K562 (cell line): ENCODE results near the gene MAP4K4. TPM values are rescaled to one million over a fixed set of nuclear protein-coding genes. Genes with fewer than 3 reads are reported as not detected.

Experiments
- ATAC-seq: fragments of 200-7000 bp; cut with Tn5 transposase; 3 replicates; pipeline ENCODE4 v1.9.1; 2020; ENCODE audit warnings: moderate library complexity
- BruUV-seq: library from RNA; stranded (reverse); fragments of 400-500 nt; replicated peaks from 2 replicates; lab custom pipeline; 2021; lab: Mats Ljungman, UMichigan
- CTCF ChIA-PET: fragments of 300-600 bp; formaldehyde crosslinking; extraction: SDS; loops from one replicate; lab custom pipeline; 2021; ENCODE audit warnings: low intra/inter-chr PET ratio; lab: Yijun Ruan, JAX
- POLR2A ChIA-PET: fragments of 300-600, 350-650 bp; sonication (Branson Sonifier 250); formaldehyde crosslinking; extraction: SDS; loops from one replicate; lab custom pipeline; 2021; ENCODE audit warnings: antibody characterized with exemption, inconsistent platforms; lab: Yijun Ruan, JAX
- DNase-seq, 4 experiments: peaks; one replicate each; pipeline versions ENCODE4 v3.0.0 to v3.0.0-alpha.2; 2011 to 2018; ENCODE audit warnings: low spot score in 3 of 4, mixed read lengths in 3 of 4; ENCODE audit errors: extremely low read depth in 1 of 4
- FAIRE-seq: peaks from 2 replicates; lab custom pipeline; 2011; peaks lifted over from hg19 to GRCh38; lab: Jason Lieb, UNC
- H2AFZ ChIP-seq: 2 replicates; pipeline ENCODE4 v1.6.0; 2011; ENCODE audit warnings: low read depth, low read length, control low read depth, inconsistent platforms
- H3K27ac ChIP-seq: fragments of 200-600 bp; 3 replicates; pipeline ENCODE4 v1.8.0; 2011; ENCODE audit warnings: low read depth, mild to moderate bottlenecking, control low read depth, inconsistent platforms, low read length, moderate library complexity, mixed read lengths; ENCODE audit errors: extremely low read depth
- H3K27me3 ChIP-seq, 2 experiments: fragments of 300-600 bp in 1 of 2; 2 replicates in 1 of 2; 3 replicates in 1 of 2; pipeline versions ENCODE4 v1.6.0 to v1.8.0; 2011; ENCODE audit warnings: inconsistent platforms in 2 of 2, low read length in 2 of 2, mild to moderate bottlenecking in 1 of 2, mixed read lengths in 1 of 2, moderate library complexity in 1 of 2; ENCODE audit not compliant: control insufficient read depth in 2 of 2, insufficient read depth in 2 of 2
- H3K36me3 ChIP-seq: fragments of 300-600 bp; 3 replicates; pipeline ENCODE4 v1.8.0; 2011; ENCODE audit warnings: mild to moderate bottlenecking, low read length, inconsistent platforms; ENCODE audit not compliant: control insufficient read depth, insufficient read depth
- H3K4me1 ChIP-seq, 2 experiments: fragments of 200-600 bp in 1 of 2; replicated peaks in 1 of 2; 2 replicates in 1 of 2; 3 replicates in 1 of 2; pipeline versions ENCODE4 v1.5.1 to v1.8.0; 2011; ENCODE audit warnings: inconsistent platforms in 2 of 2, low read length in 2 of 2, mild to moderate bottlenecking in 1 of 2, mixed read lengths in 1 of 2, moderate library complexity in 1 of 2; ENCODE audit not compliant: control insufficient read depth in 2 of 2, insufficient read depth in 2 of 2
- H3K4me2 ChIP-seq: 2 replicates; pipeline ENCODE4 v1.6.1; 2011; ENCODE audit warnings: low read length, control low read depth, inconsistent platforms, mixed read lengths; ENCODE audit not compliant: insufficient read depth
- H3K4me3 ChIP-seq: fragments of 200-600 bp; sonication (generic), shearing (Covaris generic); 2 replicates; pipeline ENCODE4 v1.5.1; 2016; ENCODE audit warnings: control low read depth, inconsistent platforms
- H3K79me2 ChIP-seq: fragments of 200-600 bp; 3 replicates; pipeline ENCODE4 v1.8.0; 2011; ENCODE audit warnings: low read length, inconsistent platforms; ENCODE audit not compliant: control insufficient read depth, insufficient read depth
- H3K9ac ChIP-seq, 2 experiments: 2 replicates each; pipeline versions ENCODE4 v1.6.0 to v1.6.1; 2011; ENCODE audit warnings: low read depth in 2 of 2, low read length in 2 of 2, control low read depth in 1 of 2, inconsistent platforms in 1 of 2, mild to moderate bottlenecking in 1 of 2, mixed read lengths in 1 of 2; ENCODE audit not compliant: insufficient read depth in 1 of 2
- H3K9me1 ChIP-seq: one replicate; pipeline ENCODE4 v1.6.0; 2011; ENCODE audit warnings: inconsistent platforms, mild to moderate bottlenecking, low read length, moderate library complexity; ENCODE audit not compliant: control insufficient read depth, insufficient read depth
- H3K9me3 ChIP-seq: replicated peaks from 2 replicates; pipeline ENCODE4 v1.5.1; 2011; ENCODE audit warnings: low read depth, low read length, inconsistent platforms; ENCODE audit not compliant: control insufficient read depth, insufficient read depth
- H4K20me1 ChIP-seq: replicated peaks from 2 replicates; pipeline ENCODE4 v1.6.1; 2011; ENCODE audit warnings: low read length, inconsistent platforms, mixed read lengths; ENCODE audit not compliant: control insufficient read depth, insufficient read depth
- ARID1B ChIP-seq: fragments of 450-650 bp; IDR thresholded peaks from 2 replicates; pipeline ENCODE4 v1.6.1; 2016; ENCODE audit warnings: antibody characterized with exemption, mild to moderate bottlenecking, inconsistent platforms
- ATF3 ChIP-seq, 2 experiments: fragments of 450-650 bp in 1 of 2; sonication (generic) in 1 of 2; formaldehyde crosslinking in 1 of 2; IDR thresholded peaks in 1 of 2; conservative IDR thresholded peaks in 1 of 2; 2 replicates each; pipeline versions ENCODE4 v1.6.1 to v1.8.1; 2016 to 2023; ENCODE audit warnings: mild to moderate bottlenecking in 2 of 2, moderate library complexity in 2 of 2, inconsistent platforms in 1 of 2, missing genetic modification reagents in 1 of 2
- FOSL1 ChIP-seq: fragments of 200-800 bp; sonication (Bioruptor generic); conservative IDR thresholded peaks from 2 replicates; pipeline ENCODE4 v1.6.1; 2016; ENCODE audit warnings: missing genetic modification characterization, missing compliant biosample characterization
- HNRNPK ChIP-seq: fragments of 200-400 bp; formaldehyde crosslinking; IDR thresholded peaks from one replicate; pipeline ENCODE4 v1.6.1; 2018; ENCODE audit warnings: mild to moderate bottlenecking, low read depth, low read length; ENCODE audit not compliant: poor library complexity, severe bottlenecking
- JUND ChIP-seq, 2 experiments: IDR thresholded peaks; 2 replicates in 1 of 2; 3 replicates in 1 of 2; pipeline ENCODE4 v1.6.1; 2011; ENCODE audit warnings: borderline replicate concordance in 2 of 2, low read depth in 2 of 2, low read length in 2 of 2, improper control_type of control experiment in 1 of 2, missing biosample characterization in 1 of 2, missing genetic modification characterization in 1 of 2, missing genetic modification reagents in 1 of 2
- PCBP1 ChIP-seq: fragments of 200-400 bp; formaldehyde crosslinking; IDR thresholded peaks from 2 replicates; pipeline ENCODE4 v1.6.1; 2018; ENCODE audit warnings: mild to moderate bottlenecking, low read depth, low read length; ENCODE audit not compliant: poor library complexity, severe bottlenecking
- SMARCA4 ChIP-seq: fragments of 450-650 bp; IDR thresholded peaks from 2 replicates; pipeline ENCODE4 v1.6.1; 2016
- SMARCE1 ChIP-seq: fragments of 450-650 bp; IDR thresholded peaks from 2 replicates; pipeline ENCODE4 v1.7.1; 2016; ENCODE audit warnings: mild to moderate bottlenecking
- TFAP4 ChIP-seq: sonication (generic); formaldehyde crosslinking; IDR thresholded peaks from 2 replicates; pipeline ENCODE4 v1.8.0; 2022; ENCODE audit warnings: missing genetic modification reagents, mild to moderate bottlenecking, moderate library complexity, borderline replicate concordance
- ZBTB49 ChIP-seq: sonication (generic); formaldehyde crosslinking; IDR thresholded peaks from 2 replicates; pipeline ENCODE4 v1.8.0; 2022; ENCODE audit warnings: missing genetic modification reagents, mild to moderate bottlenecking, borderline replicate concordance
- ZNF699 ChIP-seq: fragments of 250-450 bp; sonication (Bioruptor Pico); IDR thresholded peaks from 2 replicates; pipeline ENCODE4 v1.8.0; 2021; ENCODE audit warnings: mild to moderate bottlenecking, moderate library complexity; ENCODE audit not compliant: insufficient replicate concordance
- ZZZ3 ChIP-seq: fragments of 450-650 bp; IDR thresholded peaks from 2 replicates; pipeline ENCODE4 v1.6.1; 2016; ENCODE audit warnings: antibody characterized with exemption, mild to moderate bottlenecking, moderate library complexity
- WGBS: fragments of 100-300 bp; shearing (Covaris generic); methylation state at CpG from one replicate; pipeline ENCODE4 v1.1.6; 2016; ENCODE audit warnings: low coverage, mixed read lengths; ENCODE audit not compliant: insufficient coverage; ENCODE audit errors: missing lambda C conversion rate; 5-methylcytosine and 5-hydroxymethylcytosine counted together
- in situ Hi-C: fragments of 300-500 bp; cut with MboI; formaldehyde crosslinking; loops from 4 replicates; pipeline ENCODE4 v1.15.0; 2018; ENCODE audit warnings: inconsistent platforms, mixed read lengths
- intact Hi-C: fragments of 100-400 bp; cut with micrococcal nuclease; formaldehyde crosslinking; loops from 2 replicates; pipeline ENCODE4 v1.14.2; 2022
- polyA plus RNA-seq, 8 experiments: library from polyadenylated mRNA; depleted of rRNA in 4 of 8; stranded (reverse) in 5 of 8; unstranded in 3 of 8; fragments of >200 nt; fragmentation: Nextera tagmentation in 2 of 8; fragmentation: Illumina TruSeq in 1 of 8; extraction: Ambion mirVana in 2 of 8; extraction: Trizol in 1 of 8; gene quantifications; 2 replicates each; pipeline versions ENCODE4 v1.2.1 to v1.2.3, GENCODE V29; 2011 to 2014; ENCODE audit warnings: inconsistent platforms in 1 of 8, missing spikeins in 1 of 8
- total RNA-seq, 7 experiments: library from RNA; depleted of rRNA in 6 of 7; stranded (reverse); fragments of >200 nt in 6 of 7; fragmentation: Illumina TruSeq in 2 of 7; extraction: Trizol in 2 of 7; gene quantifications; 2 replicates each; pipeline versions ENCODE4 v1.2.1 to v1.2.3, GENCODE V29; 2011 to 2021; ENCODE audit warnings: low replicate concordance in 1 of 7

The MAP4K4 gene
- total and polyA plus RNA-seq, 9 of the 15 experiments (the other 6 are each of a cell fraction or from before 2014, with no cell fraction given): 7.6 to 76.4 (median 50.6) TPM

- H3K9ac ChIP-seq: no peak overlapping the region
- peak; percentile 75 for FAIRE-seq
- peak; percentile 17; the same call in 1 of the 2 replicates for TF ChIP-seq ARID1B
- TF ChIP-seq HNRNPK: peak; percentile 73
- TF ChIP-seq ZNF699 (CRISPR knock-in tag): no peak
- TF ChIP-seq ATF3 (IDR thresholded peaks at IDR 0.05): 0 out of 2 replicates have a peak, but pooled peaks have one; percentile 18
- no peak for TF ChIP-seq ATF3 (CRISPR knock-in tag; conservative IDR thresholded peaks at IDR 0.05)
- TF ChIP-seq SMARCE1: 0 out of 2 replicates have a peak, but pooled peaks have one; percentile 16
- peak; percentile 53; the same call in 1 of the 2 replicates for TF ChIP-seq JUND (IDR thresholded peaks at IDR 0.05; ENCODE audit: borderline replicate concordance, low read depth, low read length)
- TF ChIP-seq JUND (tag; IDR thresholded peaks at IDR 0.05; ENCODE audit: borderline replicate concordance, low read depth, low read length): peak; percentile 30; the same call in 1 of the 3 replicates
- no peak for TF ChIP-seq TFAP4
- TF ChIP-seq ZZZ3: no peak
- TF ChIP-seq SMARCA4: peak; percentile 52; the same call in 1 of the 2 replicates
- peak; percentile 65 for TF ChIP-seq PCBP1
- TF ChIP-seq ZBTB49 (CRISPR knock-in tag): no peak
- TF ChIP-seq FOSL1 (tag): peak; percentile 52
- H3K36me3 ChIP-seq: no peaks in the 10 kb centered on the region
- H3K4me1 ChIP-seq: peaks cover 13 to 15% of the 10 kb centered on the region in 2 experiments; a peak in 4 of 5 replicates
- no TSS peak for BruUV-seq
- peaks cover 64% of the 10 kb centered on the region for H3K79me2 ChIP-seq
- 14% methylated on average over 1 of the region's 2 CpGs for WGBS
- no peak overlapping the region for H2AFZ ChIP-seq
- intact Hi-C loops (no loop called here), in situ Hi-C loops (no loop called here)
- ChIA-PET CTCF (no interaction called here), POLR2A (no interaction called here)
- H3K4me2 ChIP-seq: no peak overlapping the region
- DNase-seq: peak in 1 of 4 experiments; percentile 27
- no peaks in the 10 kb centered on the region for H3K9me1 ChIP-seq
- no peaks in the 10 kb centered on the region for H3K27me3 ChIP-seq
- no peak overlapping the region for H3K4me3 ChIP-seq
- no peak for ATAC-seq
- H4K20me1 ChIP-seq: 0 out of 2 replicates have a peak, but pooled peaks cover 4% of the 10 kb centered on the region
- no peaks in the 10 kb centered on the region; the same call in 1 of the 2 replicates for H3K9me3 ChIP-seq
- 0 out of 3 replicates have a peak overlapping the region, but pooled peaks have one; percentile 44 for H3K27ac ChIP-seq
Measured at GRCh38 chr2:101759162-101759561, 61.7 kb downstream of the MAP4K4 start.
